CD14-positive monocyte (primary cell): ENCODE results near the gene ZAR1L. TPM values are rescaled to one million over a fixed set of nuclear protein-coding genes. Genes with fewer than 3 reads are reported as not detected.

Experiments
- DNase-seq, 3 donors: peaks; one replicate each; pipeline ENCODE4 v3.0.0-alpha.2; 2011 to 2022
- H2AFZ ChIP-seq: 2 replicates; pipeline ENCODE4 v1.6.0; 2012; ENCODE audit warnings: mild to moderate bottlenecking, low read depth, low read length, inconsistent platforms; ENCODE audit not compliant: insufficient read depth, poor library complexity, severe bottlenecking
- H3K27ac ChIP-seq, 2 donors: 1 replicate in 1 of 2; 2 replicates in 1 of 2; pipeline ENCODE4 v1.5.1; 2012 to 2013; ENCODE audit warnings: low read length in 2 of 2, control low read depth in 1 of 2, inconsistent platforms in 1 of 2, low read depth in 1 of 2, mild to moderate bottlenecking in 1 of 2
- H3K27me3 ChIP-seq, 2 donors: one replicate each; pipeline versions ENCODE4 v1.6.0 to v1.6.1; 2011 to 2013; ENCODE audit warnings: low read length in 2 of 2; ENCODE audit not compliant: control insufficient read depth in 2 of 2, insufficient read depth in 2 of 2
- H3K36me3 ChIP-seq, 2 donors: replicated peaks in 1 of 2; 1 replicate in 1 of 2; 2 replicates in 1 of 2; pipeline versions ENCODE4 v1.5.1 to v1.6.1; 2012 to 2013; ENCODE audit warnings: low read length in 2 of 2, control low read depth in 1 of 2, inconsistent platforms in 1 of 2, mild to moderate bottlenecking in 1 of 2; ENCODE audit not compliant: insufficient read depth in 2 of 2, control insufficient read depth in 1 of 2
- H3K4me1 ChIP-seq, 2 donors: 1 replicate in 1 of 2; 2 replicates in 1 of 2; pipeline versions ENCODE4 v1.5.1 to v1.6.1; 2012 to 2013; ENCODE audit warnings: low read length in 2 of 2, control low read depth in 1 of 2, inconsistent platforms in 1 of 2, mild to moderate bottlenecking in 1 of 2, moderate library complexity in 1 of 2; ENCODE audit not compliant: insufficient read depth in 2 of 2, control insufficient read depth in 1 of 2
- H3K4me2 ChIP-seq: replicated peaks from 2 replicates; pipeline ENCODE3; 2012; ENCODE audit warnings: low read length, moderate library complexity, mild to moderate bottlenecking; ENCODE audit not compliant: poor library complexity, severe bottlenecking; ENCODE audit errors: extremely low read depth
- H3K4me3 ChIP-seq, 3 experiments: fragments of 200-600 bp in 1 of 3; sonication (generic) in 1 of 3; replicated peaks in 1 of 3; 1 replicate in 2 of 3; 2 replicates in 1 of 3; pipeline ENCODE4 v1.5.1; 2011 to 2013; ENCODE audit warnings: low read length in 3 of 3, mild to moderate bottlenecking in 3 of 3, control low read depth in 2 of 3, low read depth in 2 of 3, inconsistent platforms in 1 of 3, moderate library complexity in 1 of 3
- H3K79me2 ChIP-seq: 2 replicates; pipeline ENCODE4 v1.6.0; 2012; ENCODE audit warnings: mild to moderate bottlenecking, control low read depth, inconsistent platforms, low read length, moderate library complexity; ENCODE audit not compliant: insufficient read depth
- H3K9ac ChIP-seq: 2 replicates; pipeline ENCODE4 v1.6.0; 2017; ENCODE audit warnings: low read length, mild to moderate bottlenecking; ENCODE audit not compliant: insufficient read depth, poor library complexity, severe bottlenecking
- H3K9me3 ChIP-seq, 2 donors: replicated peaks in 1 of 2; 1 replicate in 1 of 2; 2 replicates in 1 of 2; pipeline versions ENCODE4 v1.5.1 to v1.6.1; 2012 to 2013; ENCODE audit warnings: low read length in 2 of 2, control low read depth in 1 of 2; ENCODE audit not compliant: control insufficient read depth in 1 of 2, insufficient read depth in 1 of 2
- H4K20me1 ChIP-seq: 2 replicates; pipeline ENCODE4 v1.6.0; 2012; ENCODE audit warnings: mild to moderate bottlenecking, low read length, control low read depth, moderate library complexity; ENCODE audit not compliant: insufficient read depth
- H3K27ac Mint-ChIP-seq, 7 donors: one replicate each; pipeline ENCODE4 v1.8.0; 2020; ENCODE audit warnings: mild to moderate bottlenecking in 7 of 7, mixed read lengths in 7 of 7, moderate library complexity in 6 of 7, inconsistent platforms in 2 of 7
- H3K27me3 Mint-ChIP-seq, 3 donors: one replicate each; pipeline ENCODE4 v1.8.0; 2021 to 2022; ENCODE audit warnings: low read depth in 3 of 3, mild to moderate bottlenecking in 3 of 3, mixed read lengths in 3 of 3, moderate library complexity in 3 of 3, inconsistent platforms in 1 of 3
- H3K36me3 Mint-ChIP-seq, 2 donors: one replicate each; pipeline ENCODE4 v1.8.0; 2020; ENCODE audit warnings: mixed read lengths in 2 of 2, inconsistent platforms in 1 of 2, mild to moderate bottlenecking in 1 of 2
- H3K4me1 Mint-ChIP-seq: one replicate; pipeline ENCODE4 v1.8.0; 2020; ENCODE audit warnings: mild to moderate bottlenecking, mixed read lengths
- H3K4me3 Mint-ChIP-seq, 2 donors: one replicate each; pipeline ENCODE4 v1.8.0; 2020; ENCODE audit warnings: mild to moderate bottlenecking in 2 of 2, mixed read lengths in 2 of 2, moderate library complexity in 1 of 2
- H3K9me3 Mint-ChIP-seq, 7 donors: one replicate each; pipeline ENCODE4 v1.8.0; 2020 to 2022; ENCODE audit warnings: mixed read lengths in 7 of 7, mild to moderate bottlenecking in 6 of 7, moderate library complexity in 6 of 7, inconsistent platforms in 2 of 7
- whole genome bisulfite sequencing: methylation state at CpG from one replicate; pipeline ENCODE4 v1.1.5; 2013; ENCODE audit warnings: missing lambda C conversion rate; ENCODE audit not compliant: insufficient coverage; 5-methylcytosine and 5-hydroxymethylcytosine counted together
- intact Hi-C, 2 donors: fragments of 100-400 bp; cut with micrococcal nuclease; formaldehyde crosslinking; loops; one replicate each; pipeline versions ENCODE4 v1.15.0 to v1.15.1; 2023
- polyA plus RNA-seq, 3 donors: library from polyadenylated mRNA; depleted of rRNA in 1 of 3; unstranded in 2 of 3; stranded (reverse) in 1 of 3; fragments of 300-500 nt in 2 of 3; fragments of >200 nt in 1 of 3; fragmentation: Illumina TruSeq in 2 of 3; gene quantifications; 1 replicate in 2 of 3; 2 replicates in 1 of 3; pipeline ENCODE4 v1.2.3, GENCODE V29; 2012 to 2021
- TF ChIP-seq, protein P1 (sequence below): fragments of 200-600 bp; IDR thresholded peaks from one replicate; pipeline ENCODE4 v1.8.0; 2022; ENCODE audit warnings: antibody characterized with exemption, mild to moderate bottlenecking

The ZAR1L gene
- polyA plus RNA-seq, 3 donors, result not detected

DNA sequence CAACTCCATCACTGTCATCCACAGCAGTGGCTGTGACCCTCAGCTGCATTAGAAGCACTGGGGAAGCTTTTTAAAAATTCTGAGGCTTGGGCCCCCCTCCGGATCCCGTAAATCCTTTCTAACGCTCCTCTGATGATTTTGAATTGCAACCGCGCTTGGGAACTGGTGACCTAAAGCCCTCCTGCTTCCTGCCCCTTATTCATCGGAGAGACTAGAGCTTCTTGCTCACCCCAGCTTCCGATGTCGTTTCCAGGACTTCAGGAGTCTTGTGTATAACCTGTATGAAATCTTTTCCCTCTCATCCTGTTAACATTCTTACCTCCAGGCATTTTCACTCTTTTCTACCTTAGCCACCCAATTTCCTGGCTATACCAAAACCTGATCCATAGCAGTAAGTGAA, 14.8 kb downstream of the ZAR1L start:
- Histone ChIP-seq H2AFZ (no peak overlapping the region), H4K20me1 (no peaks in the 10 kb centered on the region), H3K27ac (no peak overlapping the region), H3K36me3 (peaks cover 10 to 30% of the 10 kb centered on the region in 2 donors), H3K4me2 (no peak overlapping the region), H3K9ac (no peak overlapping the region), H3K4me1 (no peaks in the 10 kb centered on the region), H3K9me3 (no peaks in the 10 kb centered on the region), H3K4me3 (no peak overlapping the region), H3K79me2 (no peaks in the 10 kb centered on the region), H3K27me3 (no peaks in the 10 kb centered on the region)
- H3K4me3 Mint-ChIP-seq, result no peak overlapping the region
- H3K27ac Mint-ChIP-seq, result no peak overlapping the region
- 16% methylated on average over 8 of the region's 8 CpGs for WGBS
- H3K9me3 Mint-ChIP-seq, result no peaks in the 10 kb centered on the region
- intact Hi-C loops, result no loop called here
- peaks cover 2% of the 10 kb centered on the region for H3K4me1 Mint-ChIP-seq
- H3K27me3 Mint-ChIP-seq, result peaks cover 0 to 3% (median 0%) of the 10 kb centered on the region in 3 donors
- TF ChIP-seq, protein P1, sequence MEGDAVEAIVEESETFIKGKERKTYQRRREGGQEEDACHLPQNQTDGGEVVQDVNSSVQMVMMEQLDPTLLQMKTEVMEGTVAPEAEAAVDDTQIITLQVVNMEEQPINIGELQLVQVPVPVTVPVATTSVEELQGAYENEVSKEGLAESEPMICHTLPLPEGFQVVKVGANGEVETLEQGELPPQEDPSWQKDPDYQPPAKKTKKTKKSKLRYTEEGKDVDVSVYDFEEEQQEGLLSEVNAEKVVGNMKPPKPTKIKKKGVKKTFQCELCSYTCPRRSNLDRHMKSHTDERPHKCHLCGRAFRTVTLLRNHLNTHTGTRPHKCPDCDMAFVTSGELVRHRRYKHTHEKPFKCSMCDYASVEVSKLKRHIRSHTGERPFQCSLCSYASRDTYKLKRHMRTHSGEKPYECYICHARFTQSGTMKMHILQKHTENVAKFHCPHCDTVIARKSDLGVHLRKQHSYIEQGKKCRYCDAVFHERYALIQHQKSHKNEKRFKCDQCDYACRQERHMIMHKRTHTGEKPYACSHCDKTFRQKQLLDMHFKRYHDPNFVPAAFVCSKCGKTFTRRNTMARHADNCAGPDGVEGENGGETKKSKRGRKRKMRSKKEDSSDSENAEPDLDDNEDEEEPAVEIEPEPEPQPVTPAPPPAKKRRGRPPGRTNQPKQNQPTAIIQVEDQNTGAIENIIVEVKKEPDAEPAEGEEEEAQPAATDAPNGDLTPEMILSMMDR, result no peak
- peaks cover 31 to 33% of the 10 kb centered on the region in 2 donors for H3K36me3 Mint-ChIP-seq
- DNase-seq, result no peak

DNA sequence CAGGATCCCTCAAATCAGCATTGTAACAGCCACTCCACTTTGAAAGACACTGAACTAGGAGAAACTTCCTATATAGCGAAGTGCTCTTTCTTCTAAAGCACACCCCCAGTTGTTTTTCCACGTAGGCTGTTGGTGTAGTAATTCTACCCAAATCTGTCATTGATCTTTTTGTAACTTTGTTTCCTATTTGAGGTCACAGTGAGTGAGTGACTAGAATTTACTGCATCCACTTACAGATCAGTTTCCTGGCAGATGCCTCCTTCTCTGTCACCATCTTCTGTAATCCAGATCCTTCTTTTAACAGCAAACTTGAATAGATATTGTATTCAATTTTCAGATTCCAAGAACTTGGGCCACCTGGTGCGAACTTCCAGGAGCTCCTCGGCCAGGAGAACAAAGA, 15.3 kb downstream of the ZAR1L start:
- Mint-ChIP-seq H3K9me3 (no peaks in the 10 kb centered on the region), H3K27ac (no peak overlapping the region), H3K4me3 (no peak overlapping the region), H3K4me1 (peaks cover 2% of the 10 kb centered on the region), H3K36me3 (peaks cover 36 to 37% of the 10 kb centered on the region in 2 donors), H3K27me3 (peaks cover 0 to 3% (median 0%) of the 10 kb centered on the region in 3 donors)
- TF ChIP-seq, protein P1, result no peak
- Histone ChIP-seq H3K36me3 (peaks cover 15 to 35% of the 10 kb centered on the region in 2 donors), H4K20me1 (no peaks in the 10 kb centered on the region), H3K79me2 (no peaks in the 10 kb centered on the region), H3K27ac (no peak overlapping the region), H3K4me1 (no peaks in the 10 kb centered on the region), H3K4me2 (no peak overlapping the region), H2AFZ (no peak overlapping the region), H3K9me3 (no peaks in the 10 kb centered on the region), H3K4me3 (no peak overlapping the region), H3K27me3 (no peaks in the 10 kb centered on the region), H3K9ac (no peak overlapping the region)
- DNase-seq, result no peak
- 60% methylated on average over 2 of the region's 4 CpGs for WGBS
- intact Hi-C loops, result no loop called here
